B cell (primary cell): ENCODE data around the gene ISG15.

Experiments used
- EZH2 ChIP-seq: IDR thresholded peaks from 2 replicates; pipeline ENCODE4 v1.6.1; 2012; ENCODE audit warnings: borderline replicate concordance, low read depth, mild to moderate bottlenecking, moderate library complexity, low read length; ENCODE audit not compliant: insufficient read depth, poor library complexity, severe bottlenecking
- TF ChIP-seq, protein P1 (sequence below): fragments of 200-600 bp; IDR thresholded peaks from one replicate; pipeline ENCODE4 v1.8.0; 2022; ENCODE audit warnings: antibody characterized with exemption, mild to moderate bottlenecking

DNA sequence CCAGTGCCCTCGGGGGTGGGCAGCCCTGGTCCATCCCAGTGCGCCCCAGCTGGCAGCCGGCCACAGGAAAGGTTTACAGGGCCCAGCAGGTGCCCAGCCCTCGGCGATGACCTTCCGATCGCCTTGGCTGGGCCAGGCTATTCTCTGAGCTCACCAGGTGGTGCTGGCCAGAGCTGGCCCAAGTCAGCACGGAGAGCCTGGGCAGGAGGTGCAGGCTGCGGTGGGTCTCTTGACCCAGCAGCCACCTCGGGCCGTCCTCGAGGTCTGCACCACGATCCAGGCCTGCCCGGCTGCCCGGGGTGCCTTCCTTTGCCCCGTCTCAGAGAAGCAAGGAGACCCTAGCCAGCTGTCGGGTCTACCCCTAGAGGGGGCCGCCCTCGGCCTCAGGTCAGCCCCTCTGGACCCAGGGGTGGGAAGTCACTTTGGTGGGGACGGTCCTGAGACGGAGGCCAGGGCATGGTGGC, 31.8 kb upstream of the ISG15 start:
- TF ChIP-seq, protein P1, sequence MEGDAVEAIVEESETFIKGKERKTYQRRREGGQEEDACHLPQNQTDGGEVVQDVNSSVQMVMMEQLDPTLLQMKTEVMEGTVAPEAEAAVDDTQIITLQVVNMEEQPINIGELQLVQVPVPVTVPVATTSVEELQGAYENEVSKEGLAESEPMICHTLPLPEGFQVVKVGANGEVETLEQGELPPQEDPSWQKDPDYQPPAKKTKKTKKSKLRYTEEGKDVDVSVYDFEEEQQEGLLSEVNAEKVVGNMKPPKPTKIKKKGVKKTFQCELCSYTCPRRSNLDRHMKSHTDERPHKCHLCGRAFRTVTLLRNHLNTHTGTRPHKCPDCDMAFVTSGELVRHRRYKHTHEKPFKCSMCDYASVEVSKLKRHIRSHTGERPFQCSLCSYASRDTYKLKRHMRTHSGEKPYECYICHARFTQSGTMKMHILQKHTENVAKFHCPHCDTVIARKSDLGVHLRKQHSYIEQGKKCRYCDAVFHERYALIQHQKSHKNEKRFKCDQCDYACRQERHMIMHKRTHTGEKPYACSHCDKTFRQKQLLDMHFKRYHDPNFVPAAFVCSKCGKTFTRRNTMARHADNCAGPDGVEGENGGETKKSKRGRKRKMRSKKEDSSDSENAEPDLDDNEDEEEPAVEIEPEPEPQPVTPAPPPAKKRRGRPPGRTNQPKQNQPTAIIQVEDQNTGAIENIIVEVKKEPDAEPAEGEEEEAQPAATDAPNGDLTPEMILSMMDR, result no peak
- TF ChIP-seq EZH2, result no peak
